GM23248 (cell line): ENCODE measurements around the gene CYP4F12.

Source experiments
- EZH2 ChIP-seq: fragments of 200-600 bp; sonication (generic); IDR thresholded peaks from 2 replicates; pipeline ENCODE4 v1.6.1; 2018; ENCODE audit warnings: antibody characterized with exemption, mild to moderate bottlenecking; ENCODE audit not compliant: insufficient read depth, poor library complexity, severe bottlenecking
- EZH2phosphoT487 ChIP-seq: fragments of 200-600 bp; sonication (generic); IDR thresholded peaks from 2 replicates; pipeline ENCODE4 v1.6.1; 2018; ENCODE audit warnings: antibody characterized with exemption, moderate library complexity, mild to moderate bottlenecking, low read depth; ENCODE audit not compliant: insufficient read depth

GRCh38 chr19:15634105-15634504 lies 38.8 kb upstream of the CYP4F12 start:
- TF ChIP-seq EZH2, result no peak
- no peak for TF ChIP-seq EZH2phosphoT487
